H1 (cell line): ENCODE data around the gene OLA1. TPM values are rescaled to one million over a fixed set of nuclear protein-coding genes. Genes with fewer than 3 reads are reported as not detected.

ENCODE experiments used
- CTCF ChIA-PET: fragments of 300-600 bp; sonication (Branson Sonifier 250); formaldehyde crosslinking; loops from one replicate; lab custom pipeline; 2021; ENCODE audit not compliant: partially characterized antibody; lab: Charles Lee
- POLR2A ChIA-PET: fragments of 300-600 bp; sonication (Branson Sonifier 250); formaldehyde crosslinking; loops from one replicate; lab custom pipeline; 2021; ENCODE audit warnings: inconsistent platforms; ENCODE audit not compliant: partially characterized antibody; lab: Charles Lee
- DNase-seq, 2 experiments: peaks; one replicate each; pipeline versions ENCODE4 v3.0.0 to v3.0.0-alpha.2; 2010 to 2022; ENCODE audit warnings: low spot score in 2 of 2, low read depth in 1 of 2, mixed read lengths in 1 of 2
- FAIRE-seq: peaks from 2 replicates; lab custom pipeline; 2011; peaks lifted over from hg19 to GRCh38; lab: Jason Lieb, UNC
- H2AFZ ChIP-seq: 2 replicates; pipeline ENCODE4 v1.8.1; 2012; ENCODE audit warnings: low read length, inconsistent platforms
- H2AK5ac ChIP-seq: 2 replicates; pipeline ENCODE4 v1.6.1; 2013; ENCODE audit warnings: low read depth, low read length
- H2BK120ac ChIP-seq: replicated peaks from 2 replicates; pipeline ENCODE3; 2013; ENCODE audit warnings: low read depth, low read length, inconsistent platforms
- H2BK12ac ChIP-seq: 2 replicates; pipeline ENCODE4 v1.6.1; 2013; ENCODE audit warnings: low read depth, low read length
- H2BK15ac ChIP-seq: 2 replicates; pipeline ENCODE4 v1.6.1; 2013; ENCODE audit warnings: low read length
- H2BK20ac ChIP-seq: 2 replicates; pipeline ENCODE4 v1.6.1; 2013; ENCODE audit warnings: low read length
- H2BK5ac ChIP-seq: 2 replicates; pipeline ENCODE4 v1.6.1; 2013; ENCODE audit warnings: low read depth, low read length
- H3K14ac ChIP-seq: 2 replicates; pipeline ENCODE4 v1.6.1; 2013; ENCODE audit warnings: inconsistent platforms; ENCODE audit not compliant: insufficient read length
- H3K18ac ChIP-seq: 2 replicates; pipeline ENCODE4 v1.6.1; 2013; ENCODE audit warnings: low read length; ENCODE audit errors: extremely low read depth
- H3K23ac ChIP-seq: 2 replicates; pipeline ENCODE4 v1.6.1; 2013; ENCODE audit warnings: inconsistent platforms; ENCODE audit not compliant: insufficient read length
- H3K23me2 ChIP-seq: 2 replicates; pipeline ENCODE4 v1.6.1; 2013; ENCODE audit warnings: low read depth, low read length
- H3K27ac ChIP-seq: 2 replicates; pipeline ENCODE4 v1.6.1; 2011; ENCODE audit warnings: low read depth, low read length, inconsistent platforms
- H3K27me3 ChIP-seq, 4 experiments: replicated peaks in 1 of 4; 1 replicate in 1 of 4; 2 replicates in 3 of 4; pipeline versions ENCODE4 v1.6.1 to v1.8.1; 2011 to 2013; ENCODE audit warnings: low read length in 3 of 4, mild to moderate bottlenecking in 3 of 4, inconsistent platforms in 2 of 4, mixed read lengths in 2 of 4, moderate library complexity in 1 of 4; ENCODE audit not compliant: control insufficient read depth in 3 of 4, insufficient read depth in 3 of 4; ENCODE audit errors: extremely low read depth in 1 of 4
- H3K36me3 ChIP-seq, 4 experiments: 2 replicates each; pipeline versions ENCODE4 v1.6.1 to v1.8.1; 2011 to 2013; ENCODE audit warnings: mild to moderate bottlenecking in 4 of 4, low read length in 3 of 4, moderate library complexity in 2 of 4, control low read depth in 1 of 4, inconsistent platforms in 1 of 4; ENCODE audit not compliant: insufficient read depth in 4 of 4, control insufficient read depth in 2 of 4
- H3K4ac ChIP-seq: replicated peaks from 2 replicates; pipeline ENCODE3; 2013; ENCODE audit warnings: low read length, low read depth, mixed read lengths, inconsistent platforms; ENCODE audit not compliant: insufficient read length
- H3K4me1 ChIP-seq, 4 experiments: replicated peaks in 1 of 4; 1 replicate in 1 of 4; 2 replicates in 3 of 4; pipeline versions ENCODE4 v1.6.1 to v1.8.1; 2011 to 2013; ENCODE audit warnings: low read length in 3 of 4, inconsistent platforms in 2 of 4, mixed read lengths in 1 of 4; ENCODE audit not compliant: insufficient read depth in 4 of 4, control insufficient read depth in 3 of 4
- H3K4me2 ChIP-seq, 2 experiments: 2 replicates each; pipeline versions ENCODE4 v1.6.1 to v1.8.1; 2011 to 2013; ENCODE audit warnings: low read depth in 2 of 2, low read length in 2 of 2, control low read depth in 1 of 2, inconsistent platforms in 1 of 2, mild to moderate bottlenecking in 1 of 2; ENCODE audit not compliant: insufficient read depth in 1 of 2
- H3K4me3 ChIP-seq, 4 experiments: fragments of 200-600, 300-600 bp in 1 of 4; sonication (generic), shearing (Covaris generic), sonication (Bioruptor Twin) in 1 of 4; 2 replicates each; pipeline versions ENCODE4 v1.5.1 to v1.8.1; 2011 to 2016; ENCODE audit warnings: low read length in 4 of 4, low read depth in 3 of 4, control low read depth in 2 of 4, inconsistent platforms in 2 of 4, mild to moderate bottlenecking in 2 of 4, mixed read lengths in 1 of 4, moderate library complexity in 1 of 4; ENCODE audit not compliant: insufficient read depth in 2 of 4; ENCODE audit errors: extremely low read depth in 1 of 4
- H3K56ac ChIP-seq: replicated peaks from 2 replicates; pipeline ENCODE3; 2013; ENCODE audit warnings: low read depth, mild to moderate bottlenecking, mixed read lengths, low read length, inconsistent platforms; ENCODE audit not compliant: insufficient read length
- H3K79me1 ChIP-seq: 2 replicates; pipeline ENCODE4 v1.6.1; 2013; ENCODE audit warnings: low read depth, low read length, control low read depth
- H3K79me2 ChIP-seq, 2 experiments: 2 replicates each; pipeline versions ENCODE4 v1.6.1 to v1.8.1; 2012 to 2013; ENCODE audit warnings: low read length in 2 of 2, mild to moderate bottlenecking in 2 of 2, inconsistent platforms in 1 of 2; ENCODE audit not compliant: insufficient read depth in 2 of 2, control insufficient read depth in 1 of 2
- H3K9ac ChIP-seq, 4 experiments: replicated peaks in 1 of 4; 1 replicate in 1 of 4; 2 replicates in 3 of 4; pipeline versions ENCODE4 v1.6.1 to v1.8.1; 2011 to 2013; ENCODE audit warnings: low read depth in 3 of 4, low read length in 3 of 4, control low read depth in 2 of 4, mild to moderate bottlenecking in 2 of 4, moderate library complexity in 2 of 4, inconsistent platforms in 1 of 4; ENCODE audit errors: extremely low read depth in 1 of 4
- H3K9me3 ChIP-seq, 2 experiments: 2 replicates each; pipeline versions ENCODE4 v1.6.1 to v1.8.1; 2012 to 2013; ENCODE audit warnings: mild to moderate bottlenecking in 2 of 2, moderate library complexity in 2 of 2, control low read depth in 1 of 2, inconsistent platforms in 1 of 2, low read depth in 1 of 2, low read length in 1 of 2, mixed read lengths in 1 of 2; ENCODE audit not compliant: insufficient read depth in 2 of 2
- H4K20me1 ChIP-seq, 2 experiments: replicated peaks in 1 of 2; 2 replicates each; pipeline versions ENCODE3 to v1.8.1; 2011 to 2013; ENCODE audit warnings: inconsistent platforms in 2 of 2, low read length in 2 of 2, mild to moderate bottlenecking in 1 of 2; ENCODE audit not compliant: insufficient read depth in 2 of 2, control insufficient read depth in 1 of 2
- H4K5ac ChIP-seq: 2 replicates; pipeline ENCODE4 v1.6.1; 2013; ENCODE audit warnings: low read length, low read depth, mixed read lengths, inconsistent platforms; ENCODE audit not compliant: insufficient read length
- H4K8ac ChIP-seq: 2 replicates; pipeline ENCODE4 v1.8.0; 2013; ENCODE audit warnings: mild to moderate bottlenecking, moderate library complexity, low read length, inconsistent platforms; ENCODE audit not compliant: insufficient read depth; ENCODE audit errors: extremely low read depth
- H4K91ac ChIP-seq: replicated peaks from 2 replicates; pipeline ENCODE3; 2013; ENCODE audit warnings: low read length, mixed read lengths, inconsistent platforms; ENCODE audit not compliant: insufficient read length
- CHD1 ChIP-seq: IDR thresholded peaks from 2 replicates; pipeline ENCODE4 v1.6.1; 2012; ENCODE audit warnings: low read depth, low read length, improper control_type of control experiment
- E2F6 ChIP-seq: IDR thresholded peaks from 2 replicates; pipeline ENCODE4 v1.6.1; 2012; ENCODE audit warnings: inconsistent platforms
- EP300 ChIP-seq, 2 experiments: IDR thresholded peaks; 1 replicate in 1 of 2; 2 replicates in 1 of 2; pipeline ENCODE4 v1.6.1; 2011 to 2012; ENCODE audit warnings: low read depth in 2 of 2, low read length in 2 of 2, mild to moderate bottlenecking in 2 of 2, borderline replicate concordance in 1 of 2, inconsistent platforms in 1 of 2, moderate library complexity in 1 of 2
- POU5F1 ChIP-seq: IDR thresholded peaks from 2 replicates; pipeline ENCODE4 v1.6.1; 2011; ENCODE audit warnings: low read depth, mild to moderate bottlenecking, low read length, moderate library complexity
- TAF1 ChIP-seq: IDR thresholded peaks from 2 replicates; pipeline ENCODE4 v1.6.1; 2011; ENCODE audit warnings: mild to moderate bottlenecking, low read depth, low read length
- TEAD4 ChIP-seq: IDR thresholded peaks from 2 replicates; pipeline ENCODE4 v1.6.1; 2012; ENCODE audit warnings: low read depth, low read length, inconsistent platforms, mixed read lengths
- WGBS, 2 experiments: shearing (Covaris generic) in 1 of 2; methylation state at CpG; one replicate each; pipeline versions ENCODE4 v1.1.6 to v1.1.7; 2013 to 2015; ENCODE audit warnings: low lambda C conversion rate in 2 of 2, mixed read lengths in 2 of 2, inconsistent platforms in 1 of 2, low coverage in 1 of 2, missing lambda C conversion rate in 1 of 2; ENCODE audit not compliant: insufficient replicate concordance in 2 of 2, insufficient coverage in 1 of 2, insufficient read length in 1 of 2; ENCODE audit errors: extremely low coverage in 1 of 2, missing lambda C conversion rate in 1 of 2; 5-methylcytosine and 5-hydroxymethylcytosine counted together
- polyA plus RNA-seq, 7 experiments: library from polyadenylated mRNA; depleted of rRNA in 3 of 7; stranded (reverse) in 5 of 7; unstranded in 2 of 7; fragments of >200 nt in 5 of 7; fragments of 200-250 nt in 2 of 7; gene quantifications; 1 replicate in 5 of 7; 2 replicates in 1 of 7; 4 replicates in 1 of 7; pipeline versions ENCODE4 v1.2.1 to v1.2.3, GENCODE V29; 2011 to 2013; ENCODE audit warnings: missing spikeins in 2 of 7, mixed read lengths in 2 of 7
- total RNA-seq: library from RNA; stranded (reverse); fragmentation: NEBNext Ultra II Directional; extraction: Animal tissue kit (Norgen Biotek cat#: 25700); gene quantifications from 2 replicates; pipeline ENCODE4 v1.2.1, GENCODE V29; 2021

OLA1 gene
- total and polyA plus RNA-seq, 2 of the 8 experiments (the other 6 are each of a cell fraction or from before 2014, with no cell fraction given) = 39.3 to 158 TPM

GRCh38 chr2:174181368-174181767 lies 67.0 kb downstream of the OLA1 start:
- no peak overlapping the region for H4K91ac ChIP-seq
- peaks cover 0 to 32% of the 10 kb centered on the region in 2 experiments; a peak in 3 of 4 replicates for H3K79me2 ChIP-seq
- no peak overlapping the region for H3K56ac ChIP-seq
- H3K4me2 ChIP-seq = no peak overlapping the region
- H3K23me2 ChIP-seq = no peaks in the 10 kb centered on the region
- no peaks in the 10 kb centered on the region for H3K27me3 ChIP-seq
- no peak overlapping the region for H2BK120ac ChIP-seq
- H4K20me1 ChIP-seq = peaks cover 0 to 2% of the 10 kb centered on the region in 2 experiments
- no peak overlapping the region for H4K5ac ChIP-seq
- H3K4me3 ChIP-seq = no peak overlapping the region
- peaks cover 0 to 3% (median 3%) of the 10 kb centered on the region in 4 experiments; a peak in 4 of 7 replicates for H3K4me1 ChIP-seq
- H3K9ac ChIP-seq = no peak overlapping the region
- H2AK5ac ChIP-seq = no peak overlapping the region; the same call in 1 of the 2 replicates
- POLR2A ChIA-PET = no interaction called here
- no peak overlapping the region for H3K14ac ChIP-seq
- H3K36me3 ChIP-seq = no peaks in the 10 kb centered on the region
- no peak overlapping the region for H2AFZ ChIP-seq
- no peaks in the 10 kb centered on the region for H3K9me3 ChIP-seq
- 90% methylated on average over 5 of the region's 5 CpGs; no CpG with 5 or more reads in 1 of the 2 experiments for WGBS, 2 experiments
- H3K27ac ChIP-seq = no peak overlapping the region
- no peak overlapping the region for H2BK20ac ChIP-seq
- H3K4ac ChIP-seq = no peak overlapping the region
- TF ChIP-seq POU5F1 = no peak
- TF ChIP-seq E2F6 = no peak
- TF ChIP-seq CHD1 = no peak
- no peak for TF ChIP-seq EP300 (IDR thresholded peaks at IDR 0.05; ENCODE audit: borderline replicate concordance in 1 of 2, low read depth in 2 of 2, low read length in 2 of 2)
- no peak for TF ChIP-seq TAF1
- no peak for TF ChIP-seq TEAD4
- CTCF ChIA-PET = interaction anchor here (0.7 to 1.1 kb wide), 6 partner anchors 43 to 160 kb away, joined by 3 to 6 read pairs (median 3); no protein-coding TSS in a partner anchor
- no peak overlapping the region for H2BK12ac ChIP-seq
- no peak overlapping the region for H3K18ac ChIP-seq
- no peak overlapping the region for H3K23ac ChIP-seq
- no peak overlapping the region for H2BK15ac ChIP-seq
- FAIRE-seq (no peak), DNase-seq (no peak)
- no peaks in the 10 kb centered on the region for H3K79me1 ChIP-seq
- H2BK5ac ChIP-seq = no peak overlapping the region
- H4K8ac ChIP-seq = no peak overlapping the region
